Measurements from ENCODE around the gene SSC5D.

GRCh38 chr19:55536366-55536765 lies 48.1 kb downstream of the SSC5D start:
- TF ChIP-seq SPI1 (IDR thresholded peaks at IDR 0.05; ENCODE audit: low read depth, low read length) (no peak), POLR2A (IDR thresholded peaks at IDR 0.05; ENCODE audit: low read depth, low read length) (no peak), PAX5 (IDR thresholded peaks at IDR 0.05; ENCODE audit: insufficient read depth, low read length, severe bottlenecking) (no peak), TAF1 (IDR thresholded peaks at IDR 0.05; ENCODE audit: low read depth, low read length) (no peak), POLR2AphosphoS5 (IDR thresholded peaks at IDR 0.05; ENCODE audit: low read depth, low read length) (no peak)

Measured in GM12891 (cell line).